Ishikawa (cell line): ENCODE results near the gene CNPY4.

Source experiments
- CEBPB ChIP-seq: IDR thresholded peaks from 2 replicates; pipeline ENCODE4 v1.6.1; 2012
- CREB1 ChIP-seq: IDR thresholded peaks from 2 replicates; pipeline ENCODE4 v1.6.1; 2012; ENCODE audit warnings: low read depth
- EGR1 ChIP-seq: IDR thresholded peaks from 2 replicates; pipeline ENCODE4 v1.6.1; 2012
- EP300 ChIP-seq: IDR thresholded peaks from 2 replicates; pipeline ENCODE4 v1.6.1; 2012; ENCODE audit warnings: borderline replicate concordance
- FOXM1 ChIP-seq: IDR thresholded peaks from 2 replicates; pipeline ENCODE4 v1.6.1; 2012; ENCODE audit warnings: low read depth, borderline replicate concordance
- MAX ChIP-seq: IDR thresholded peaks from 2 replicates; pipeline ENCODE4 v1.6.1; 2012
- NFIC ChIP-seq: IDR thresholded peaks from 2 replicates; pipeline ENCODE4 v1.6.1; 2012
- RAD21 ChIP-seq: IDR thresholded peaks from 2 replicates; pipeline ENCODE4 v1.6.1; 2012; ENCODE audit warnings: low read depth
- REST ChIP-seq: IDR thresholded peaks from 2 replicates; pipeline ENCODE4 v1.6.1; 2012; ENCODE audit warnings: low read depth, mild to moderate bottlenecking
- TAF1 ChIP-seq: IDR thresholded peaks from 2 replicates; pipeline ENCODE4 v1.6.1; 2012; ENCODE audit warnings: low read depth, mild to moderate bottlenecking
- TCF12 ChIP-seq: IDR thresholded peaks from 2 replicates; pipeline ENCODE4 v1.6.1; 2012; ENCODE audit warnings: low read depth
- TEAD4 ChIP-seq: IDR thresholded peaks from 2 replicates; pipeline ENCODE4 v1.6.1; 2012
- YY1 ChIP-seq: IDR thresholded peaks from 2 replicates; pipeline ENCODE4 v1.6.1; 2012; ENCODE audit warnings: low read depth
- ZBTB7A ChIP-seq: IDR thresholded peaks from 2 replicates; pipeline ENCODE4 v1.6.1; 2012; ENCODE audit warnings: low read depth
- TF ChIP-seq, protein P1 (sequence below): IDR thresholded peaks from 2 replicates; pipeline ENCODE4 v1.6.1; 2012

CNPY4 gene

GRCh38 chr7:100122067-100122466, 2.6 kb downstream of the CNPY4 start:
- TF ChIP-seq NFIC (no peak), MAX (no peak), YY1 (no peak), TCF12 (no peak)
- TF ChIP-seq, protein P1, sequence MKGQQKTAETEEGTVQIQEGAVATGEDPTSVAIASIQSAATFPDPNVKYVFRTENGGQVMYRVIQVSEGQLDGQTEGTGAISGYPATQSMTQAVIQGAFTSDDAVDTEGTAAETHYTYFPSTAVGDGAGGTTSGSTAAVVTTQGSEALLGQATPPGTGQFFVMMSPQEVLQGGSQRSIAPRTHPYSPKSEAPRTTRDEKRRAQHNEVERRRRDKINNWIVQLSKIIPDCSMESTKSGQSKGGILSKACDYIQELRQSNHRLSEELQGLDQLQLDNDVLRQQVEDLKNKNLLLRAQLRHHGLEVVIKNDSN, result no peak

DNA sequence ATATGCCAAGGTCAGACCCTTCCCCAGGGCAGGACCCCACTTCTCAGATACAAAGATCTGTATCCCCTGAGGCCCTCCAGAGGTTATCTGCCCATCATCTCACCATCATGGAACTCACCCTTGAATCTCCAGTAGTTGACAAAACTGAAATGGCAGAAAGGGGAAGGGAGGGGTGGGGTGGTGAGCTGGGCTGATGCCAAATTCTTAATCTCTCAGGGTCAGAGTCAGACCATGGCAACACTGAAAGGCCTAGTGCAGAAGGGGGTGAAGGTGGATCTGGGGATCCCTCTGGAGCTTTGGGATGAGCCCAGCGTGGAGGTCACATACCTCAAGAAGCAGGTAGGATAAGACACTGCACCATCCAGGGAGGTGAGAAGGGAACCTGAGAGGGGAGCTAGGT, 3.1 kb downstream of the CNPY4 start:
- no peak for TF ChIP-seq MAX
- TF ChIP-seq, protein P1, result no peak
- TF ChIP-seq YY1, result no peak
- TF ChIP-seq ZBTB7A, result no peak
- no peak for TF ChIP-seq CREB1

- no peak for TF ChIP-seq CEBPB
- no peak for TF ChIP-seq TCF12
- TF ChIP-seq YY1, result no peak
- no peak for TF ChIP-seq REST
- TF ChIP-seq FOXM1, result no peak
- no peak for TF ChIP-seq MAX
- TF ChIP-seq TAF1, result no peak
- TF ChIP-seq EGR1, result no peak
- TF ChIP-seq NFIC, result no peak
- TF ChIP-seq ZBTB7A, result no peak
- TF ChIP-seq RAD21, result no peak
- TF ChIP-seq CREB1, result no peak
- TF ChIP-seq EP300, result no peak
Observed at GRCh38 chr7:100124301-100125230, 5.1 kb downstream of the CNPY4 start.

DNA sequence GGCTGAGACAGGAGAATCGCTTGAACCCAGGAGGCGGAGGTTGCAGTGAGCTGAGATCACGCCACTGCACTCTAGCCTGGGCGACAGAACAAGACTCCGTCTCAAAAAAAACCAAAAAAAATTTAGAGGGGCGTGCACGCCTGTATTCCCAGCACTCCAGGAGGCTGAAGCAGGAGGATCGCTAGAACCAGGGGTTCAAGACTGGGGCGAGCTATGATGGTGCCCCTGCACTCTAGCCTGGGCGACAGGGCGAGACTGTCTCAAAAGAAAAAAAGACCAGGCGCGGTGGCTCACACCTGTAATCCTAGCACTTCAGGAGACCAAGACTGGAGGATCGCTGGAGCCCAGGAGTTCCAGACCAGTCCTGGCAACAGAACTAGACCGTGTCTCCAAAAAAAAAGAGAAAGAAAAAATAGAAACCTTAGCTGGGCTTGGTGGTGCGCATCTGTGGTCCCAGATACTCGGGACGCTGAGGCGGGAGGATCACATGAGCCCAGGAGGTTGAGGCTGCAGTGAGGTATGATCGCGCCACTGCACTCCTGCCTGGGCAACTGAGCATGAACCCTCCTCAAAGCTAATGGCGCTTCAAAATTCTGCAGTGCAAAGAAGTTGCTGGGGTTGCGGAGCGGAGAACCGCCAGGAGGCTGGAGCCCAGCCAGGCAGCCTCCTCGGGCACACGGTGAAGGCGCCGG, 7.0 kb downstream of the CNPY4 start:
- TF ChIP-seq, protein P1, result peak; percentile 50; the same call in 1 of the 2 replicates
- TF ChIP-seq TEAD4 (no peak), FOXM1 (0 out of 2 replicates have a peak, but pooled peaks have one; percentile 12)

- no peak for TF ChIP-seq TEAD4
- TF ChIP-seq TCF12, result peak; percentile 41; the same call in 1 of the 2 replicates
- peak; percentile 84 for TF ChIP-seq TAF1
- peak; percentile 93 for TF ChIP-seq ZBTB7A
- peak; percentile 64 for TF ChIP-seq MAX
- TF ChIP-seq EGR1, result no peak
- peak; percentile 90 for TF ChIP-seq YY1
Observed at GRCh38 chr7:100126931-100127865, 7.8 kb downstream of the CNPY4 start, which contains the start of gene MBLAC1. MBLAC1 (plus strand) TSS chr7:100126967; CDS start chr7:100127396, 429 bp downstream.
